Liver (tissue), 9 donors: ENCODE measurements around the gene ZMYND8. TPM values are rescaled to one million over a fixed set of nuclear protein-coding genes. Genes with fewer than 3 reads are reported as not detected.

Experiments
- DNase-seq: peaks from one replicate; pipeline ENCODE4 v3.0.0-alpha.2; 2017; ENCODE audit warnings: low spot score
- H3K27ac ChIP-seq, 2 donors: one replicate each; pipeline ENCODE4 v1.7.0; 2013; ENCODE audit warnings: inconsistent platforms in 2 of 2, low read length in 2 of 2, control low read depth in 1 of 2, low read depth in 1 of 2, mild to moderate bottlenecking in 1 of 2
- H3K27me3 ChIP-seq, 4 donors: one replicate each; pipeline versions ENCODE4 v1.6.1 to v1.7.0; 2013; ENCODE audit warnings: low read length in 3 of 4, inconsistent platforms in 1 of 4, mild to moderate bottlenecking in 1 of 4, moderate library complexity in 1 of 4; ENCODE audit not compliant: control insufficient read depth in 4 of 4, insufficient read depth in 4 of 4
- H3K36me3 ChIP-seq, 4 donors: one replicate each; pipeline versions ENCODE4 v1.6.1 to v1.7.0; 2013; ENCODE audit warnings: low read length in 3 of 4, mild to moderate bottlenecking in 3 of 4, low read depth in 1 of 4, moderate library complexity in 1 of 4; ENCODE audit not compliant: control insufficient read depth in 4 of 4, insufficient read depth in 3 of 4
- H3K4me1 ChIP-seq, 4 donors: one replicate each; pipeline versions ENCODE4 v1.6.1 to v1.7.0; 2013; ENCODE audit warnings: low read length in 3 of 4, mild to moderate bottlenecking in 3 of 4, moderate library complexity in 1 of 4; ENCODE audit not compliant: control insufficient read depth in 4 of 4, insufficient read depth in 4 of 4
- H3K4me3 ChIP-seq, 3 donors: one replicate each; pipeline versions ENCODE4 v1.6.1 to v1.7.0; 2013; ENCODE audit warnings: low read length in 3 of 3, control low read depth in 1 of 3, low read depth in 1 of 3, mild to moderate bottlenecking in 1 of 3
- H3K9ac ChIP-seq, 2 donors: one replicate each; pipeline ENCODE4 v1.7.0; 2013; ENCODE audit warnings: low read length in 2 of 2, mild to moderate bottlenecking in 2 of 2, moderate library complexity in 2 of 2, control low read depth in 1 of 2, low read depth in 1 of 2
- H3K9me3 ChIP-seq, 4 donors: one replicate each; pipeline versions ENCODE4 v1.6.1 to v1.7.0; 2013; ENCODE audit warnings: low read length in 3 of 4; ENCODE audit not compliant: control insufficient read depth in 4 of 4
- EGR1 ChIP-seq, 2 donors: IDR thresholded peaks; 2 replicates each; pipeline ENCODE4 v1.6.1; 2016 to 2018; ENCODE audit warnings: antibody characterized with exemption in 2 of 2, low read depth in 2 of 2
- FOXA1 ChIP-seq: IDR thresholded peaks from 2 replicates; pipeline ENCODE4 v1.6.1; 2016; ENCODE audit warnings: antibody characterized with exemption
- FOXA2 ChIP-seq: IDR thresholded peaks from 2 replicates; pipeline ENCODE4 v1.6.1; 2016; ENCODE audit warnings: antibody characterized with exemption
- GABPA ChIP-seq, 2 donors: IDR thresholded peaks in 1 of 2; conservative IDR thresholded peaks in 1 of 2; 2 replicates each; pipeline ENCODE4 v1.6.1; 2016; ENCODE audit warnings: antibody characterized with exemption in 2 of 2, mild to moderate bottlenecking in 1 of 2, moderate library complexity in 1 of 2
- HNF4A ChIP-seq, 2 donors: conservative IDR thresholded peaks; 2 replicates each; pipeline ENCODE4 v1.6.1; 2016; ENCODE audit warnings: antibody characterized with exemption in 2 of 2, mild to moderate bottlenecking in 2 of 2
- HNF4G ChIP-seq: IDR thresholded peaks from 2 replicates; pipeline ENCODE4 v1.6.1; 2016; ENCODE audit warnings: antibody characterized with exemption
- JUND ChIP-seq, 2 donors: IDR thresholded peaks; 2 replicates each; pipeline ENCODE4 v1.6.1; 2016; ENCODE audit warnings: antibody characterized with exemption in 2 of 2
- NR2F2 ChIP-seq: IDR thresholded peaks from 2 replicates; pipeline ENCODE4 v1.6.1; 2016; ENCODE audit warnings: antibody characterized with exemption
- RAD21 ChIP-seq, 2 donors: IDR thresholded peaks; 2 replicates each; pipeline ENCODE4 v1.6.1; 2016; ENCODE audit warnings: antibody characterized with exemption in 2 of 2, mild to moderate bottlenecking in 2 of 2
- RXRA ChIP-seq, 2 donors: IDR thresholded peaks; 2 replicates each; pipeline ENCODE4 v1.6.1; 2017 to 2018; ENCODE audit warnings: antibody characterized with exemption in 2 of 2, mild to moderate bottlenecking in 1 of 2
- SP1 ChIP-seq: IDR thresholded peaks from 2 replicates; pipeline ENCODE4 v1.6.1; 2018; ENCODE audit warnings: antibody characterized with exemption, mild to moderate bottlenecking
- TAF1 ChIP-seq: conservative IDR thresholded peaks from 2 replicates; pipeline ENCODE4 v1.6.1; 2016; ENCODE audit warnings: antibody characterized with exemption, mild to moderate bottlenecking
- YY1 ChIP-seq: IDR thresholded peaks from 2 replicates; pipeline ENCODE4 v1.6.1; 2016; ENCODE audit warnings: antibody characterized with exemption, mild to moderate bottlenecking
- WGBS: extraction: QIAGEN DNeasy Blood & Tissue Kit; methylation state at CpG from one replicate; pipeline ENCODE4 v1.1.7; 2013; 5-methylcytosine and 5-hydroxymethylcytosine counted together
- polyA plus RNA-seq, 2 donors: library from polyadenylated mRNA; stranded (reverse) in 1 of 2; unstranded in 1 of 2; fragments of 200-250 nt in 1 of 2; fragments of >200 nt in 1 of 2; fragmentation: Nextera tagmentation in 1 of 2; extraction: Ambion mirVana in 1 of 2; gene quantifications; one replicate each; pipeline versions ENCODE4 v1.2.1 to v1.2.3, GENCODE V29; 2013 to 2015
- total RNA-seq, 2 donors: library from RNA; depleted of rRNA; stranded (reverse); fragments of >200 nt; gene quantifications; one replicate each; pipeline ENCODE4 v1.2.3, GENCODE V29; 2014
- TF ChIP-seq, protein P1 (sequence below): IDR thresholded peaks from 2 replicates; pipeline ENCODE4 v1.6.1; 2016; ENCODE audit warnings: antibody characterized with exemption
- TF ChIP-seq, protein P2 (sequence below): IDR thresholded peaks from 2 replicates; pipeline ENCODE4 v1.6.1; 2016; ENCODE audit warnings: antibody characterized with exemption
- TF ChIP-seq, protein P3 (sequence below): IDR thresholded peaks from 2 replicates; pipeline ENCODE4 v1.6.1; 2016; ENCODE audit warnings: antibody characterized with exemption
- TF ChIP-seq, protein P4 (sequence below): fragments of 150-350 bp; IDR thresholded peaks from 2 replicates; pipeline ENCODE4 v1.5.1; 2017; ENCODE audit warnings: improper control_type of control experiment, low read depth, low read length; ENCODE audit not compliant: missing input control
- TF ChIP-seq, protein P5 (sequence below): IDR thresholded peaks from 2 replicates; pipeline ENCODE4 v1.6.1; 2016; ENCODE audit warnings: antibody characterized with exemption, mild to moderate bottlenecking
- donor health status: healthy.
- donor health status: healthy.
- donor health status: healthy.
- donor health status: healthy.
- donor health status: healthy.

The ZMYND8 gene
- total and polyA plus RNA-seq, 4 donors, result 3.3 to 23.5 (median 6.8) TPM

DNA sequence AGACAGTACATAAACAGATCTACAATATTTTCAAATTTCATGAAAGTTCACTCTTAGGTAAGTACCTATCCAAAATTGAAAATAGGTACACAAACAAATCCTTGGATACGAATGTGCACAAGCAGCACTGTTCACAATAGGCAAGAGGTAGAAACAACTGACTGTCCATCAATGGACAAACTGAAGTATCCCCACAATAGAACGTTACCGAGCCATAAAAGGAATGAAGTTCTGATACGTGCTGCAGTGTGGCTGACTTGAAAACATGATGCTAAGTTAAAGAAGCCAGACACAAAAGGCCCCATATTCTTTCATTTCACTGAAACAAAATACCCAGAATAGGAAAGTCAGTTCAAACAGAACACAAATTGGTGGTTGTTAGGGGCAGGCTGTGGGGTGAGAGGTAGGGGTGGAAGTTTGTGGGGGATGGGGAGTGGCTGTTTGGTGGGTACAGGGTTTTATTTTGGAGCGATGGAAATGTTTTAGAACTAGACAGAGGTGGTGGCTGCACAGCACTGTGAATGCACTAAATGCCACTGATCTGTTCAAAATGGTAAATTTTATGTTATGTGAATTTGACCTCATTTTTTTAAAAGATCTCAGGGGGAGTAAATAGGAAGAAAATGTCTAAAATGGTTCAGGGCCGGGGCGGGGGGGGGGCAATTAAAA, 89.5 kb downstream of the ZMYND8 start:
- no peak overlapping the region for H3K27ac ChIP-seq
- H3K9ac ChIP-seq, result no peak overlapping the region
- no peaks in the 10 kb centered on the region for H3K27me3 ChIP-seq
- WGBS, result 83% methylated on average over 7 of the region's 7 CpGs
- peaks cover 0 to 7% (median 3%) of the 10 kb centered on the region in 4 donors for H3K36me3 ChIP-seq
- TF ChIP-seq, protein P1, sequence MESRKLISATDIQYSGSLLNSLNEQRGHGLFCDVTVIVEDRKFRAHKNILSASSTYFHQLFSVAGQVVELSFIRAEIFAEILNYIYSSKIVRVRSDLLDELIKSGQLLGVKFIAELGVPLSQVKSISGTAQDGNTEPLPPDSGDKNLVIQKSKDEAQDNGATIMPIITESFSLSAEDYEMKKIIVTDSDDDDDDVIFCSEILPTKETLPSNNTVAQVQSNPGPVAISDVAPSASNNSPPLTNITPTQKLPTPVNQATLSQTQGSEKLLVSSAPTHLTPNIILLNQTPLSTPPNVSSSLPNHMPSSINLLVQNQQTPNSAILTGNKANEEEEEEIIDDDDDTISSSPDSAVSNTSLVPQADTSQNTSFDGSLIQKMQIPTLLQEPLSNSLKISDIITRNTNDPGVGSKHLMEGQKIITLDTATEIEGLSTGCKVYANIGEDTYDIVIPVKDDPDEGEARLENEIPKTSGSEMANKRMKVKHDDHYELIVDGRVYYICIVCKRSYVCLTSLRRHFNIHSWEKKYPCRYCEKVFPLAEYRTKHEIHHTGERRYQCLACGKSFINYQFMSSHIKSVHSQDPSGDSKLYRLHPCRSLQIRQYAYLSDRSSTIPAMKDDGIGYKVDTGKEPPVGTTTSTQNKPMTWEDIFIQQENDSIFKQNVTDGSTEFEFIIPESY, result no peak
- no peak for TF ChIP-seq TAF1
- TF ChIP-seq, protein P2, sequence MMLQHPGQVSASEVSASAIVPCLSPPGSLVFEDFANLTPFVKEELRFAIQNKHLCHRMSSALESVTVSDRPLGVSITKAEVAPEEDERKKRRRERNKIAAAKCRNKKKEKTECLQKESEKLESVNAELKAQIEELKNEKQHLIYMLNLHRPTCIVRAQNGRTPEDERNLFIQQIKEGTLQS, result no peak
- TF ChIP-seq RXRA (IDR thresholded peaks at IDR 0.05), result no peak
- no peak for TF ChIP-seq FOXA2
- no peak for TF ChIP-seq RAD21 (IDR thresholded peaks at IDR 0.05)
- no peak for TF ChIP-seq EGR1 (IDR thresholded peaks at IDR 0.05; ENCODE audit: low read depth in 2 of 2)
- TF ChIP-seq, protein P3, sequence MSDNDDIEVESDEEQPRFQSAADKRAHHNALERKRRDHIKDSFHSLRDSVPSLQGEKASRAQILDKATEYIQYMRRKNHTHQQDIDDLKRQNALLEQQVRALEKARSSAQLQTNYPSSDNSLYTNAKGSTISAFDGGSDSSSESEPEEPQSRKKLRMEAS, result no peak
- no peak for TF ChIP-seq JUND (IDR thresholded peaks at IDR 0.05)
- no peaks in the 10 kb centered on the region for H3K9me3 ChIP-seq
- no peak for DNase-seq
- H3K4me3 ChIP-seq, result no peak overlapping the region
- no peaks in the 10 kb centered on the region for H3K4me1 ChIP-seq

DNA sequence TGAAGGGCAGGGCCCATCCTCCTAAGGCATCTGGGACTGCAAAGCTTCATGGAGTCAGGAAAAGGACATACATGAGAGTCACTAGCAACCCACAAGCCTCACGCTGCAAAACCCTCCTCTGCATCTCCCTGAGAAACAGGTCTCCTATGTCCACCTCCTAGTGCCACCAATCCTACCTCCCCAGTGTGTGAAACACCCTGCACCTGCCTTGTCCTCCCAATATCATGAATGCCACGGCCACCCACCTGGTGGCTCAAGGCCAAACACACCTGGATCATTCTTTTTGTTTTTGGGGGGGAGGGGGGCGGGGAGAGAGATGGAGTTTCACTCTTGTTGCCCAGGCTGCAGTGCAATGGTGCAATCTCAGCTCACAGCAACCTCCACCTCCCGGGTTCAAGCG, 90.5 kb downstream of the ZMYND8 start:
- no peaks in the 10 kb centered on the region for H3K4me1 ChIP-seq
- peaks cover 0 to 8% (median 4%) of the 10 kb centered on the region in 4 donors for H3K36me3 ChIP-seq
- H3K27ac ChIP-seq, result no peak overlapping the region

More for the DNA sequence above, 90.5 kb downstream of the ZMYND8 start:
- no peaks in the 10 kb centered on the region for H3K27me3 ChIP-seq
- H3K4me3 ChIP-seq, result no peak overlapping the region
- no peak for DNase-seq
- TF ChIP-seq HNF4A (conservative IDR thresholded peaks at IDR 0.05) (no peak), GABPA (IDR thresholded peaks at IDR 0.05 in 1 of 2, conservative IDR thresholded peaks at IDR 0.05 in 1 of 2) (no peak), SP1 (no peak), FOXA2 (no peak), RXRA (IDR thresholded peaks at IDR 0.05) (no peak), FOXA1 (no peak), TAF1 (no peak), JUND (IDR thresholded peaks at IDR 0.05) (no peak), NR2F2 (no peak), EGR1 (IDR thresholded peaks at IDR 0.05; ENCODE audit: low read depth in 2 of 2) (no peak), HNF4G (no peak), YY1 (no peak), RAD21 (IDR thresholded peaks at IDR 0.05) (no peak)
- TF ChIP-seq, protein P4, sequence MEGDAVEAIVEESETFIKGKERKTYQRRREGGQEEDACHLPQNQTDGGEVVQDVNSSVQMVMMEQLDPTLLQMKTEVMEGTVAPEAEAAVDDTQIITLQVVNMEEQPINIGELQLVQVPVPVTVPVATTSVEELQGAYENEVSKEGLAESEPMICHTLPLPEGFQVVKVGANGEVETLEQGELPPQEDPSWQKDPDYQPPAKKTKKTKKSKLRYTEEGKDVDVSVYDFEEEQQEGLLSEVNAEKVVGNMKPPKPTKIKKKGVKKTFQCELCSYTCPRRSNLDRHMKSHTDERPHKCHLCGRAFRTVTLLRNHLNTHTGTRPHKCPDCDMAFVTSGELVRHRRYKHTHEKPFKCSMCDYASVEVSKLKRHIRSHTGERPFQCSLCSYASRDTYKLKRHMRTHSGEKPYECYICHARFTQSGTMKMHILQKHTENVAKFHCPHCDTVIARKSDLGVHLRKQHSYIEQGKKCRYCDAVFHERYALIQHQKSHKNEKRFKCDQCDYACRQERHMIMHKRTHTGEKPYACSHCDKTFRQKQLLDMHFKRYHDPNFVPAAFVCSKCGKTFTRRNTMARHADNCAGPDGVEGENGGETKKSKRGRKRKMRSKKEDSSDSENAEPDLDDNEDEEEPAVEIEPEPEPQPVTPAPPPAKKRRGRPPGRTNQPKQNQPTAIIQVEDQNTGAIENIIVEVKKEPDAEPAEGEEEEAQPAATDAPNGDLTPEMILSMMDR, result no peak
- TF ChIP-seq, protein P2, result no peak
- TF ChIP-seq, protein P3, result no peak
- TF ChIP-seq, protein P1, result no peak
- TF ChIP-seq, protein P5, sequence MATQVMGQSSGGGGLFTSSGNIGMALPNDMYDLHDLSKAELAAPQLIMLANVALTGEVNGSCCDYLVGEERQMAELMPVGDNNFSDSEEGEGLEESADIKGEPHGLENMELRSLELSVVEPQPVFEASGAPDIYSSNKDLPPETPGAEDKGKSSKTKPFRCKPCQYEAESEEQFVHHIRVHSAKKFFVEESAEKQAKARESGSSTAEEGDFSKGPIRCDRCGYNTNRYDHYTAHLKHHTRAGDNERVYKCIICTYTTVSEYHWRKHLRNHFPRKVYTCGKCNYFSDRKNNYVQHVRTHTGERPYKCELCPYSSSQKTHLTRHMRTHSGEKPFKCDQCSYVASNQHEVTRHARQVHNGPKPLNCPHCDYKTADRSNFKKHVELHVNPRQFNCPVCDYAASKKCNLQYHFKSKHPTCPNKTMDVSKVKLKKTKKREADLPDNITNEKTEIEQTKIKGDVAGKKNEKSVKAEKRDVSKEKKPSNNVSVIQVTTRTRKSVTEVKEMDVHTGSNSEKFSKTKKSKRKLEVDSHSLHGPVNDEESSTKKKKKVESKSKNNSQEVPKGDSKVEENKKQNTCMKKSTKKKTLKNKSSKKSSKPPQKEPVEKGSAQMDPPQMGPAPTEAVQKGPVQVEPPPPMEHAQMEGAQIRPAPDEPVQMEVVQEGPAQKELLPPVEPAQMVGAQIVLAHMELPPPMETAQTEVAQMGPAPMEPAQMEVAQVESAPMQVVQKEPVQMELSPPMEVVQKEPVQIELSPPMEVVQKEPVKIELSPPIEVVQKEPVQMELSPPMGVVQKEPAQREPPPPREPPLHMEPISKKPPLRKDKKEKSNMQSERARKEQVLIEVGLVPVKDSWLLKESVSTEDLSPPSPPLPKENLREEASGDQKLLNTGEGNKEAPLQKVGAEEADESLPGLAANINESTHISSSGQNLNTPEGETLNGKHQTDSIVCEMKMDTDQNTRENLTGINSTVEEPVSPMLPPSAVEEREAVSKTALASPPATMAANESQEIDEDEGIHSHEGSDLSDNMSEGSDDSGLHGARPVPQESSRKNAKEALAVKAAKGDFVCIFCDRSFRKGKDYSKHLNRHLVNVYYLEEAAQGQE, result no peak
- H3K9me3 ChIP-seq, result no peaks in the 10 kb centered on the region
- 96% methylated on average over 5 of the region's 5 CpGs for WGBS
- H3K9ac ChIP-seq, result no peak overlapping the region
